Measurements from ENCODE around the gene SEMA6A.

Gene SEMA6A

GRCh38 chr5:116577064-116577788 lies 2.6 kb upstream of the SEMA6A start:
- no peak for DNase-seq (ENCODE audit: low read depth)

- DNase-seq (ENCODE audit: low read depth): no peak
Observed at GRCh38 chr5:116576053-116576713, 1.6 kb upstream of the SEMA6A start.

- DNase-seq (ENCODE audit: low read depth): no peak
Observed at GRCh38 chr5:116575326-116576052, 866 bp upstream of the SEMA6A start.

- DNase-seq (ENCODE audit: low read depth): no peak
Observed at GRCh38 chr5:116573702-116574366, 789 bp downstream of the SEMA6A start.

- no peak for DNase-seq (ENCODE audit: low read depth)
Observed at GRCh38 chr5:116573279-116573701, 1.3 kb downstream of the SEMA6A start.

- DNase-seq (ENCODE audit: low read depth): no peak
Observed at GRCh38 chr5:116572350-116573278, 2.0 kb downstream of the SEMA6A start.

GRCh38 chr5:116571568-116572349 lies 2.9 kb downstream of the SEMA6A start:
- no peak for DNase-seq (ENCODE audit: low read depth)

GRCh38 chr5:116569999-116570398 lies 4.6 kb downstream of the SEMA6A start:
- no peak for DNase-seq (ENCODE audit: low read depth)

GRCh38 chr5:116567106-116567505 lies 7.5 kb downstream of the SEMA6A start:
- DNase-seq (ENCODE audit: low read depth): no peak

- DNase-seq (ENCODE audit: low read depth): no peak
Observed at GRCh38 chr5:116566251-116566650, 8.4 kb downstream of the SEMA6A start.

- no peak for DNase-seq (ENCODE audit: low read depth)
Observed at GRCh38 chr5:116564756-116565490, 9.7 kb downstream of the SEMA6A start.

GRCh38 chr5:116564312-116564711 lies 10.3 kb downstream of the SEMA6A start:
- no peak for DNase-seq (ENCODE audit: low read depth)

- DNase-seq (ENCODE audit: low read depth): no peak
Observed at GRCh38 chr5:116563736-116564308, 10.8 kb downstream of the SEMA6A start.

GRCh38 chr5:116562669-116563068 lies 12.0 kb downstream of the SEMA6A start:
- DNase-seq (ENCODE audit: low read depth): no peak

GRCh38 chr5:116561658-116562057 lies 13.0 kb downstream of the SEMA6A start:
- no peak for DNase-seq (ENCODE audit: low read depth)

- no peak for DNase-seq (ENCODE audit: low read depth)
Observed at GRCh38 chr5:116559673-116560164, 14.9 kb downstream of the SEMA6A start.

GRCh38 chr5:116559239-116559638 lies 15.4 kb downstream of the SEMA6A start:
- DNase-seq (ENCODE audit: low read depth): no peak

- DNase-seq (ENCODE audit: low read depth): no peak
Observed at GRCh38 chr5:116557669-116558271, 16.9 kb downstream of the SEMA6A start.

- DNase-seq (ENCODE audit: low read depth): no peak
Observed at GRCh38 chr5:116554764-116555163, 19.9 kb downstream of the SEMA6A start.

Data from stimulated activated CD8-positive, alpha-beta memory T cell treated with anti-CD3 and anti-CD28 coated beads, Interleukin-12 subunit alpha, Interleukin-12 subunit beta, amount 100 ng/mL, for 4 hours (primary cell).